GM12875 (cell line): ENCODE data around the gene TRIO.

ENCODE experiments used
- H3K4me3 ChIP-seq: one replicate; pipeline ENCODE4 v1.5.1; 2011; ENCODE audit warnings: low read depth, low read length, control low read depth
- CTCF ChIP-seq: IDR thresholded peaks from 2 replicates; pipeline ENCODE4 v1.5.1; 2011; ENCODE audit warnings: low read depth, mild to moderate bottlenecking, control low read depth, inconsistent platforms, low read length, moderate library complexity, borderline replicate concordance; ENCODE audit not compliant: insufficient read depth

Gene TRIO

GRCh38 chr5:14472986-14473567 is 329.9 kb downstream of the TRIO start:
- no peak overlapping the region for H3K4me3 ChIP-seq
- no peak for TF ChIP-seq CTCF

- no peak for TF ChIP-seq CTCF
- no peak overlapping the region for H3K4me3 ChIP-seq
Observed at GRCh38 chr5:14475045-14475444, 331.9 kb downstream of the TRIO start.

GRCh38 chr5:14476786-14477435 is 333.8 kb downstream of the TRIO start:
- no peak overlapping the region for H3K4me3 ChIP-seq
- no peak for TF ChIP-seq CTCF

GRCh38 chr5:14479143-14479696 is 336.1 kb downstream of the TRIO start:
- no peak overlapping the region for H3K4me3 ChIP-seq
- TF ChIP-seq CTCF: no peak

- H3K4me3 ChIP-seq: no peak overlapping the region
- no peak for TF ChIP-seq CTCF
Observed at GRCh38 chr5:14481349-14481748, 338.2 kb downstream of the TRIO start.

GRCh38 chr5:14482085-14482484 is 338.9 kb downstream of the TRIO start:
- TF ChIP-seq CTCF: no peak
- H3K4me3 ChIP-seq: no peak overlapping the region

- no peak for TF ChIP-seq CTCF
- H3K4me3 ChIP-seq: no peak overlapping the region
Observed at GRCh38 chr5:14483504-14484157, 340.5 kb downstream of the TRIO start.
